ENCODE measurements around the gene PIK3R5. TPM values are rescaled to one million over a fixed set of nuclear protein-coding genes. Genes with fewer than 3 reads are reported as not detected.

The PIK3R5 gene
- total RNA-seq, 1 experiment from 2014 or later: not detected

DNA sequence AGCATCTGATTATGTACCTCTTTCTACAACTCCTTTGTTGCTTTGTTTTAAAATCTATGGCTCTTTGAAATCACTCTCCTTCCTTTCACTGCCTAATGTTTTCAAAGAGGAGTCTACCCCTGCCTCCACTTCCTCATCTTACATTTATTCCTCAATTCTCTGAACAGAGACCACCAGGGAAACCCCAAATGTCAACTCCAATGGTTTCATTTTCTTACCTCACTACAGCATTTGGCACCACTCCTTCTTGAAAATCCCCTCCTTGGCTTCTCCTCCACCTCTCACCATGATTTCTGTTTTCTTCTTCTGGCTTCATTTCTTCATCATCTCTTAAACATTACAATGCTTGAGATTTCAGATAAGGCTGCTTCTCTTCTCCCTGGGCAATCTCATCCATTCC lies 2.4 kb upstream of the PIK3R5 start:
- Histone ChIP-seq H3K27me3 (no peaks in the 10 kb centered on the region), H3K4me1 (no peaks in the 10 kb centered on the region), H3K36me3 (no peaks in the 10 kb centered on the region), H3K27ac (no peak overlapping the region), H3K4me3 (no peak overlapping the region), H3K9me3 (replicated peaks) (no peaks in the 10 kb centered on the region)
- no peak for DNase-seq

DNA sequence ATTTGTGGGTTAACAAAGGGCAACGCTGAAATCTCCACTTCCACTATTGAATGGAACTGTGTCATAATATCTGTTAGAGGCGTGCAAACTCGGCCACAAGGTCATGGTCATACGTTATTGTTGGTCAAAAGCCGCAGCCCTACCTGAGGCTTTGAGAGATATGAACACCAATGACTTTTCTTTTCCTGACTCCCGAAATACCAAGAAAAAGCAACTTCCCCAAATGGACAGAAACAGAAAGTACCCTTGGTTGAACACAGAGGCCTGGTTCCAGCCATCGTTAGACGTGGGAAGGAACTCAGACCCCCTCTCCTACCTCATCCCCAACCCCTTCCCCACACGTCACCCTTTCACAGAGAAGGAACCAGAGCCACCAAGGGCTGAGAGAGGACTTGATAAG lies 1.4 kb upstream of the PIK3R5 start:
- DNase-seq: no peak
- no peak overlapping the region for H3K4me3 ChIP-seq
- no peaks in the 10 kb centered on the region for H3K36me3 ChIP-seq
- H3K9me3 ChIP-seq (replicated peaks): no peaks in the 10 kb centered on the region
- no peaks in the 10 kb centered on the region for H3K4me1 ChIP-seq
- no peak overlapping the region for H3K27ac ChIP-seq
- H3K27me3 ChIP-seq: no peaks in the 10 kb centered on the region

DNA sequence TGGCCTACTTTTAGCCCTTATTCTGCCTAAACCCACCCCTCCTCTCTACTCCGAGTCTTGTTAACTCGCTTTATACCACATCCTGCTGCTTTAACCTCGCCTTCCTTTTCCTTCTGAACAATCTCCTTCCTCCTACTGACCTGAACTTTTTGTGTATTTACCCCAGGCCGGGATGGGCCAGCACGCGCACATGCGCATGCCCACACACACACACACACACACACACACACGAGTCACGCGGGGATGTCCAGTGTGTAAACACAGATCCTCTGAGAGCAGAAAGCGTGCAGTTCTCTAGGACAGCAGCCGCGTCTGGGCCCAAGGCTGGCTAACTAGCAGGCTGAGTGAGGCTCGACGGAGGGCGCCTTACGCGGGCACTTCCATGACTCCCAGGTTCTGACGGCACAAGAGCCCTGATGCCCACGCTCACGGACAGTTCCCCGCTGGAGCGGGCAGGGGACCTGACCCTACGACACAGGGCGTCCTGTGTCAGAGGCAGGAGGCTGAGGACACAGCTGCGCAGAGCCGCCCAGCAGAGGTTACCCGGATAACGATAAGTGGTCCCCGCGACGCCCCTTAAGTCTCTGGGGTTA lies 610 bp downstream of the PIK3R5 start:
- Histone ChIP-seq H3K27me3 (no peaks in the 10 kb centered on the region), H3K4me3 (no peak overlapping the region)
- DNase-seq: no peak

DNA sequence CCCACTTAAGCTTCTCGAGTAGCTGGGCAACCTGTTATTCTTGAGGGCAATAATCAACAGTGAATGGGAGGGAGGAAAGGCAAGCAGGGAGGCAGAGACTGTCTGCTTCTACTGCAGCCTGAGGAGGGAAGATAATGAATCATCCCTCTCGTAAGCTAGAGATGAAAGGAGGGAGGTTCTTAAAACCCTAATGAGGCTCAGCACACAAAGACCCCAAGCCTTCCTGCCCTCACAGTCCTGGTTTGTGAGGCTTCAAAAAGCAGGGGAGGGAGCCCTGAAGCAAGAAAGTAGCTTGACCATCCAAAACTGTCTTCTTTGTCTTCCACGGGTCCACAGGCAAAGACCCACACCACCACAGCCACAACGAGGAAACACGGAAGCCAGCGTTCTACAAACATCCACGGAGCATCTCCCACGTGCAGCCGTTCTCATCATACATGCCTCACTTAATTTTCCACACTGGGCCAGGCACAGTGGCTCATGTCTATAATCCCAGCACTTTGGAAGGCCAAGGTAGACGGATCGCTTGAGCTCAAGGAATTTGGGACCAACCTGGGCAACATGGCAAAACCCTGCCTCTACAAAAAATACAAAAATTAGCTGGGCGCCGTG lies 1.8 kb downstream of the PIK3R5 start:
- H3K9me3 ChIP-seq (replicated peaks): no peaks in the 10 kb centered on the region
- no peak overlapping the region for H3K4me3 ChIP-seq
- DNase-seq: no peak
- no peak overlapping the region for H3K27ac ChIP-seq
- no peaks in the 10 kb centered on the region for H3K27me3 ChIP-seq
- H3K4me1 ChIP-seq: no peaks in the 10 kb centered on the region
- no peaks in the 10 kb centered on the region for H3K36me3 ChIP-seq

More for the DNA sequence above, 610 bp downstream of the PIK3R5 start:
- Histone ChIP-seq H3K36me3 (no peaks in the 10 kb centered on the region), H3K27ac (no peak overlapping the region), H3K4me1 (no peaks in the 10 kb centered on the region), H3K9me3 (replicated peaks) (no peaks in the 10 kb centered on the region)

DNA sequence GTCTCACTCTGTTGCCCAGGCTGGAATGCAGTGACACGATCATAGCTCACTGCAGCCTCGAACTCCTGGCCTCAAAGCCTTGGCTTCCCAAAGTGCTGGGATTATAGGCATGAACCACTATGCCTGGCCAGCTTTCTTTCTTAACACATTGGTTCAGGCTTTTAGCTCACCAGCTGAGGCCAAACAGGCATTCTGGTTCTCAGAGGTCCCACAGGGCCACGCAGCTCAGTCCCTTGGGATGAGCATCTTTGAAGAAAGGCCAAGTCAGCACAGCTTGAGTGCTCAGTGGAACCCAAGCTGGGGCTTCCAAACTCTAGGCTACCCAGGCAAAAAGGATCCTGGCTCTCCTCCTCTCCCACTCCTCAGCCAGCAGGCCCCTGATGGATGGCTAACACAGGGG lies 2.5 kb downstream of the PIK3R5 start:
- Histone ChIP-seq H3K4me1 (no peaks in the 10 kb centered on the region), H3K36me3 (no peaks in the 10 kb centered on the region), H3K27ac (no peak overlapping the region), H3K9me3 (replicated peaks) (no peaks in the 10 kb centered on the region), H3K4me3 (no peak overlapping the region), H3K27me3 (no peaks in the 10 kb centered on the region)
- no peak for DNase-seq

DNA sequence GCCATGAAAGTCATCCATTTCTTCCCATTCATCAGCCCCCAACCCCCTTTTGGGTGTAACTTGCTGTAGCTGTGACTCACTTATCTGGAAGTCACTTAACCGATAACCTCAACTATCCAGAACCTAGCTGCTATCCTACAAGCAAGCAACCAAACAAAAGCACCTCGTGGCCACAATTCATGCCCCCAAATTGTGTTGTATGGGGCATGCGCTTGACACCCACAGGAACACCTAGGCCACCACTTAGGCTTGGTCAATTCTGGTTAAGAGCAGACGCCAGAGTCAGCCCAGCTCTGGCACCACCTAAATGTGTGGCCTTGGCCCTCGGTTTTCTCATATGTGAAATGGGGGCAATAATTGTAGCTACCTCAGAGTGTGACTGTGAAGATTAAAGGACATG lies 3.7 kb downstream of the PIK3R5 start:
- no peak overlapping the region for H3K27ac ChIP-seq

DNA sequence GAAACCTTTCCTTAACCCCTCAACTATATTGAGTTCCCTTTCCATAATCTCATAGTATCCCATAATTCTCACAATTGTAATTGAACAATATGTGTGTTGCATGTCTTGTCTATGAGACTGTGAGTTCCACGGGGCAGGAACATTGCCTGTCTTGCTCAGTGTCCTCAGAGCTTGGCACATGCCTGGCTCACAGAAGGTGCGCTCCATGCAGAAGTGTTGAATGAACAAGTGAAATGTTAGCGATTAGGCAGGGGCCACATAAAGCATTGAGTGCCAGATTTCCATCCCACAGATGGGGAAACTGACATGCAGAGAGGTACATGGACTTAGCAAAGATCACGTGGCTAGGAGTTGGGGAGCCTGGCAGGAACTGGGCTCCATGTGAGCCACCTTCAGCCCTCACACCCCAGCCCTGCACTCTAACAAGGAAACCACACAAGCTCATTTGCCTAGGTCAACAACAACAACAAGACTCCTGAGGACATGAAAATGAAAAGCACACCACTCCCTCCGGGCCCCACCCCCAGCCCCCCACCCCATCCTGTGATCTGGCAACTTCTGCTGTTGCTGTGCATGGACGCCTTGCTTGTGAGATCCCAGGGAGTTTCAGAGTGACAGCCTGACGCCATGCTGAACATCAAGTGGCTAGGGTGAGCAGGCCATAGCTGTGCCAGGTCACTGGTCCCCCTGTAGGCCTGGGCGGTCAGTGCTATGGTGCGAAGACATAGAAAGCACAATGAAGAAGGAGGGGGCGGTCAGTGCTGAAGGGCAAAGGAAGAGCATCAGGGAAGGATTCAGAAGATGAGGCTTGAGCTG lies 5.0 kb downstream of the PIK3R5 start:
- Histone ChIP-seq H3K27ac (no peak overlapping the region), H3K4me3 (no peak overlapping the region), H3K9me3 (replicated peaks) (no peaks in the 10 kb centered on the region), H3K27me3 (no peaks in the 10 kb centered on the region), H3K4me1 (no peaks in the 10 kb centered on the region), H3K36me3 (no peaks in the 10 kb centered on the region)
- DNase-seq: no peak

More for the DNA sequence above, 3.7 kb downstream of the PIK3R5 start:
- H3K4me1 ChIP-seq: no peaks in the 10 kb centered on the region
- no peaks in the 10 kb centered on the region for H3K9me3 ChIP-seq (replicated peaks)
- no peak for DNase-seq
- H3K4me3 ChIP-seq: no peak overlapping the region
- H3K27me3 ChIP-seq: no peaks in the 10 kb centered on the region
- no peaks in the 10 kb centered on the region for H3K36me3 ChIP-seq

DNA sequence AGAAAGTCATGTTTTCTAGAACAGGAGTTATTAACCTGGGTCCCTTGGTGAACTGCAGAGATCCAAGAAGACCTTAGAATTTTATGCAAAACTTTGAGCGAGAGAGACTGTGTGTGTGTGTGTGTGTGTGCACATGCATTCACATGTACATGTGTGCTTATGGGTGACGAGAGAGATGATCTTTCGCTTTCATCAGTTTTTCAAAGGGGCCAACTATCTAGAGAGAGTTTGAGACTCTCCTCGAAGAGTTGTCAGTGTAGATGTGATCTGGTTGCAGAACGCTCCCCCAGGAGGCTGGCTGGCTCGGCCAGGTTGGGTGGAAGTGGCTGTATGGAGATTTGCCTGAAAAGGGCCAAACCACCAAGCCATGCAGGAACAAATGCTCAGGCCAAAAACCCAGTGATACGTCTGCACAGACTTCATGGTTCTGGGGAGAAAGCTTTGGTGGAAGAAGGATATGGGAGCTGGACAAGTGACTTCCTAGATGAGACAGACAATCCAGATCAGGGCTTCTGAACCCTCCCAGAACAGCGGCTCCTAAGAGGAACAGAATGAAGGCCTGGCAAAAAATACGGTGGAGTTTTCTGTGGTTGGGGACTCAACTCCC lies 6.1 kb downstream of the PIK3R5 start:
- no peak for DNase-seq
- H3K4me3 ChIP-seq: no peak overlapping the region
- no peaks in the 10 kb centered on the region for H3K4me1 ChIP-seq
- no peaks in the 10 kb centered on the region for H3K36me3 ChIP-seq
- no peaks in the 10 kb centered on the region for H3K27me3 ChIP-seq
- H3K27ac ChIP-seq: no peak overlapping the region
- no peaks in the 10 kb centered on the region for H3K9me3 ChIP-seq (replicated peaks)

DNA sequence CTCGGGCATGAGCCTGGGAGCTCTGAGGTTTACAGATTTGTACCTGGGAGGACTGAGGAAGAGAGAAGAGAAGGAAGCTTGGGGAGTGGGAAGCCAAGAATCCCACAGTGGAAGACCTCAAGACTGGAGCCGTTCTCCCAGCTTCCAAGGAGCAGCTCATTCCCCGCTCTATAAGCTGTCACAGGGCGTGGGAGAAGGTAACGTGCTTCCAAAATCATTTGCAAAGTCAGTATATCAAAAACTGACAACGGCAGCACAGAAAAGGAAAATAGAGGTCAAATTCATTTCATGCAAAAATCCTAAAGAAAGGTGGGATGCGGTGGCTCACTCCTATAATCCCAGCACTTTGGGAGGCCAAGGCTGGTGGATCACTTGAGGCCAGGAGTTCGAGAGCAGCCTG lies 7.8 kb downstream of the PIK3R5 start:
- DNase-seq: no peak
- Histone ChIP-seq H3K36me3 (no peaks in the 10 kb centered on the region), H3K27ac (no peak overlapping the region), H3K27me3 (no peaks in the 10 kb centered on the region), H3K4me1 (no peaks in the 10 kb centered on the region), H3K9me3 (replicated peaks) (no peaks in the 10 kb centered on the region), H3K4me3 (no peak overlapping the region)

DNA sequence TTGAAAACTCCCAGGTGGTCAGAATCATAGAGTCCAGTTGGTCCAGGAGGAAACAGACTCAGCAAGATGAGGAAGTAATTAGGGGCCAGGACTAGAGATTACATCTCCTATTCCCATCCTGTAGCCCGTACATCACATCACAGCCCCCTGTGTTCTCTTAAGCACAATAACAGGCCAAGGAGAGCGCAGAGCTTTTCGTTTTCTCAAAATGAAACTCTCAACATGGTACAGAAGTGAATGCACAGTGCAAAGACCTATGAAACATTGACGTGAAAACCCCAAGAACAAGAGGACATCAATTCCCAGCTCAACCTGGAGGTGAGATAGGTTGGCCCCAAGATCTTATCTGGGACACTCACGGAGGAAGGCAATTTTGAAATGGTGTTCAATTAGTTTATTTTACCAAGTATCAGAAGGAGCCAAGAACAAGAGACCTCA lies 9.0 kb downstream of the PIK3R5 start:
- H3K4me3 ChIP-seq: no peak overlapping the region
- DNase-seq: no peak
- H3K9me3 ChIP-seq (replicated peaks): no peaks in the 10 kb centered on the region
- no peaks in the 10 kb centered on the region for H3K4me1 ChIP-seq
- H3K27ac ChIP-seq: no peak overlapping the region
- no peaks in the 10 kb centered on the region for H3K36me3 ChIP-seq
- no peaks in the 10 kb centered on the region for H3K27me3 ChIP-seq

DNA sequence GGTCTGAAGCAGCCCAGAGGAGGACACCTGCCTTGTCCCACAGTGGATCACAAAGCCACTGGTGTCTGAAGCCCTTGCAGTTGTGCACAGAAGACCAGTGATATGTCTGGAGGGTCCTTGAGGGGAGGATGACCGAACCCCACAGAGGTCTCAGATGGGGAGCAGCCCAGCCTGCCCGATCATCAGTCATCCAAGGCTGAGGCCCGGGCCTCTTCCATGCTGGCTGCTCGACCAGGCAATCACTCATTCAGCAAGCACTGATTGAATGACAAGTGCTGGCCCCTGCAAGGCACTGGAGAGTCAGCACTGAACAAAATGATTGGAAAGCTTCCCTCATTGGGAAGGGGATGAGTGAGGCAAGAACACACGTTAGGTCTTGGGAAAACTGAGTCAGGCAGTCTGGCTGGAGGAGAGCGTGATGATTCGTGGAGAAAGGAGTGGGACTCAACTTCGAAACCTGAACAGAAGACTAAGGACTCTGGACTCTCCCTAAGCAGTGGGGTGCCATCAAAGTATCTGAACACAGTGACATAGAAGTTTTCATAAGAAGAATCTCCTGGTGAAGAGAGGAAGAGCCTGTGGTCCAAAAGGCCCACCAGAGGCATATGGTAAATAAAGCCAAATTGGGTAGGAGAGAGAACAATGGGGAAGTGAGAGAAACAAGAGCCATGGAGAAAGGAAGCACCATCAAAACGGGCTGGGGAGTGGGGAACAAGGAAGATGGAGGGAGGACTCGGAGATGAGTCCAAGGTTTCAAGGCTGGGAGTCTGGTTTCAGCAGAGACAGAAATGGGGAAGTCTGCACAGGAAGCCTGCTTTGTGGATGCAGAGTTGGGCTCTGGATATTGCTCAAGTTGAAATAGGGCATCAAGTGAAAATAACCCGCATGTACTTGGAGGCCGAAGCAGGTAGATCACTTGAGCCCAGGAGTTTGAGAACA lies 10.2 kb downstream of the PIK3R5 start:
- H3K4me3 ChIP-seq: no peak overlapping the region
- DNase-seq: no peak
- H3K9me3 ChIP-seq (replicated peaks): no peaks in the 10 kb centered on the region
- no peaks in the 10 kb centered on the region for H3K4me1 ChIP-seq
- no peaks in the 10 kb centered on the region for H3K27me3 ChIP-seq
- H3K27ac ChIP-seq: no peak overlapping the region
- H3K36me3 ChIP-seq: no peaks in the 10 kb centered on the region

DNA sequence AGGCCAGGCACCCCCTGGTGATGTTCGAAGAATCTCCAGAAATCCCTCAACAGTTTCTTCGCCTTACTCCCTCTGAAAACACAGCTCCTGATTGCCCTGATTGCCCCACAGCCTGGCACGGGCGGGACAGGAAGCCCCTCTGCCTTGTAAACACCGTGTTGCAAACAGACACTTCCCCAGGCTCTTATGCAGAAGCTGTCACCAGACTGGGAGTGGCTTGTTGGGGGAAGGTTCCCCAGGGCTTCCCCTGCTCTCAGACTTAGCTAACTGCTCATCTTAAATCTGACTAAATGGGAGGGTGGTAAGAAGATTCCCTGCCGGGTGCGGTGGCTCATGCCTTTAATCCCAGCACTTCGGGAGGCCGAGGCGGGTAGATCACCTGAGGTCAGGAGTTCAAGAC lies 11.2 kb downstream of the PIK3R5 start:
- Histone ChIP-seq H3K36me3 (no peaks in the 10 kb centered on the region), H3K27me3 (no peaks in the 10 kb centered on the region), H3K9me3 (replicated peaks) (no peaks in the 10 kb centered on the region), H3K4me1 (no peaks in the 10 kb centered on the region), H3K4me3 (no peak overlapping the region), H3K27ac (no peak overlapping the region)
- no peak for DNase-seq

DNA sequence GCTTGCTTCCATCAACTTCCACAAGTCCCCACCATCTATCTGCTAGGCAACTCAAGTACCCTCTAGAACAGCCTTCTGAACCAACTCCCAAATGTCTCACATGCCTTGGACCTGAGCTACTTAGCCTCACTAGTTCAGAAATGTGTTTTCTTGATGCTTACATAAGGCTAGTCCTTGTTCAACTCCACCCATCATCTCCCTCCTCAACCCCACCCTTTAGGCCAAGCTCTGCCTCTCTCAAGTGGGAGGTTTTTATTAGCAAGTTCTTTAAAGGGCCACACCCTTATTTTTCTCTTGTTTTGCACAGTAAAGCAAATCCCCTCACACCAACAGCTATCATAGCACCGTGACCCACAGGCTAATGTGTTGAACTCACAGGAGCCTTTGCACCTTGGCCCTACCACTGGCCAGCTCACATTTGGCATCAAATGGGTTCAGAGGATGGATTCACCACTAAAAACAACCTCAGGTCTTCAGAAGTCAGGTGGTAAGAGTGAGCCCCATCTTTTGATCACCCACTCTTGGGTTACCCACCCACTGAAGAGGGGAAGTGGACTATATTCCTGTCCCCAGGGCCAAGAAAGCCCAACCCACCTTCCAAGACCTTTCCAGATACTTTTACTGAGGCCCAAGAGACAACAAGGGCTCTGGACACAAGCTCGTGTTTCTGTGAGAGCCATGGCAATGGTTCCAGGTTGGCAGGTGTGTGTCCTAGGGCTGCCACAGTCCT lies 12.2 kb downstream of the PIK3R5 start:
- H3K36me3 ChIP-seq: no peaks in the 10 kb centered on the region
- no peaks in the 10 kb centered on the region for H3K4me1 ChIP-seq
- H3K27me3 ChIP-seq: no peaks in the 10 kb centered on the region
- no peak overlapping the region for H3K27ac ChIP-seq
- no peak overlapping the region for H3K4me3 ChIP-seq
- H3K9me3 ChIP-seq (replicated peaks): no peaks in the 10 kb centered on the region
- DNase-seq: no peak

DNA sequence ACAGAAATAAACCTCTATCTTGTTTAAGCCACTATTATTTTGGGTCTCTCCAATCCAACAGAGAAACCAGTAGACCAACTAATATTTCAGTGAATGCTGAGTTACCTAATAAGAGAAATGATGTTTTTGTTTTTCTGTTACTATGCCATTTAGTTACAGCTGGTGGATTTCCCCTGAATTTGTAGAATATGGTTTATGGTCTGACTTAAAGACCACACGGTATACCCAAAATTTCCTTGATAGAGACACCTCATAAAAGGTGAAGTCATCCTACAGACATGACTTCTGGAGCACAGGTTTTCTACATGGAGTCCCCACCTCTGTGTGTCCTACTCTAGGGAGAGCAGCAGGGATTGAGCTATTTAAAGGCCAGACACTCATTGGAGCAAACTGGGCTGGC lies 13.3 kb downstream of the PIK3R5 start:
- Histone ChIP-seq H3K4me1 (no peaks in the 10 kb centered on the region), H3K27me3 (no peaks in the 10 kb centered on the region), H3K4me3 (no peak overlapping the region), H3K36me3 (no peaks in the 10 kb centered on the region), H3K27ac (no peak overlapping the region), H3K9me3 (replicated peaks) (no peaks in the 10 kb centered on the region)
- no peak for DNase-seq

Measured in SJCRH30 (cell line).